GM12875 (cell line): ENCODE results near the gene WASHC2A.
"Not testable (repeated sequence)": the region's sequence is repeated elsewhere in the genome, so short reads cannot be mapped to it uniquely, and the experiment has no call there.

Experiments
- H3K4me3 ChIP-seq: one replicate; pipeline ENCODE4 v1.5.1; 2011; ENCODE audit warnings: low read depth, low read length, control low read depth

Gene WASHC2A

DNA sequence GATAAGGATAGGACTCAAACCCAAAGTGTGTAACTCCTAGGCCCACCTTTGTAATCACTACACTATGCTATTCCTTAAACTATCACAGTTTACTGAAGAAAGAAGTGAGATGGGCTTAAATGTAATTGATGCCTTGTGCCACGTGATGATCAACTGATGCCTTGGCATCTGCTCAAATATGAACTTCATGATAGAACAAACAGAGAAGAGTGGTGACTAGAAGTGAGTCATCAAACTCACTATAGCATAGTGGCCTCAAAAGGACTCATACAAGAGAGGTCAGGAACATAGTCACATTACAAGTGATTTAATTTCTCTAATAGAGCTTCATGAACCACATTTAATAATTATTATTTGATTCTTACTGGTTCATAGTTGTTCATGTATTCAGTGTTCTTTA, 101.8 kb downstream of the WASHC2A start:
- H3K4me3 ChIP-seq, result not testable (repeated sequence)

- H3K4me3 ChIP-seq, result not testable (repeated sequence)
Observed at GRCh38 chr10:50174788-50175525, 107.2 kb downstream of the WASHC2A start.
